ENCODE measurements around the gene TMEM247.

- no peak for TF ChIP-seq CTCF (IDR thresholded peaks at IDR 0.05; ENCODE audit: low read length)
- TF ChIP-seq EZH2phosphoT487 (IDR thresholded peaks at IDR 0.05; ENCODE audit: low read length), result no peak
- no peak for TF ChIP-seq EZH2 (optimal IDR thresholded peaks at IDR 0.05; ENCODE audit: low read depth, low read length)
Observed at GRCh38 chr2:46488389-46488788, 9.0 kb downstream of the TMEM247 start.
